Right cardiac atrium (tissue), 5 donors: ENCODE data around the gene ANAPC2. TPM values are rescaled to one million over a fixed set of nuclear protein-coding genes. Genes with fewer than 3 reads are reported as not detected.
A peak's percentile ranks its signal among the peaks of the same experiment; 100 is the strongest.

Source experiments
- ATAC-seq, 2 donors: fragments of 200-7000 bp; cut with Tn5 transposase; one replicate each; pipeline versions ENCODE4 v1.8.0 to v1.9.1; 2020; ENCODE audit warnings: moderate library complexity in 2 of 2, mild to moderate bottlenecking in 1 of 2
- DNase-seq, 3 donors: peaks; one replicate each; pipeline ENCODE4 v3.0.0-alpha.2; 2020
- H3K27ac ChIP-seq: one replicate; pipeline ENCODE4 v1.5.1; 2013; ENCODE audit warnings: mild to moderate bottlenecking, low read length, control low read depth, moderate library complexity
- H3K27me3 ChIP-seq: one replicate; pipeline ENCODE4 v1.6.1; 2013; ENCODE audit not compliant: control insufficient read depth, insufficient read depth
- H3K4me1 ChIP-seq: one replicate; pipeline ENCODE4 v1.6.1; 2013; ENCODE audit warnings: low read length; ENCODE audit not compliant: control insufficient read depth, insufficient read depth
- H3K4me3 ChIP-seq: one replicate; pipeline ENCODE4 v1.5.1; 2013; ENCODE audit warnings: low read length, control low read depth
- H3K9me3 ChIP-seq: one replicate; pipeline ENCODE4 v1.6.1; 2013; ENCODE audit warnings: low read length; ENCODE audit not compliant: control insufficient read depth
- WGBS: extraction: QIAGEN DNeasy Blood & Tissue Kit; methylation state at CpG from one replicate; pipeline ENCODE4 v1.1.7; 2013; 5-methylcytosine and 5-hydroxymethylcytosine counted together
- intact Hi-C, 4 donors: fragments of 100-400 bp; cut with DNase I; formaldehyde crosslinking; loops; one replicate each; pipeline versions ENCODE4 v1.11.0 to v1.14.0; 2022 to 2023
- polyA plus RNA-seq: library from polyadenylated mRNA; stranded (reverse); fragments of 200-250 nt; gene quantifications from one replicate; pipeline ENCODE4 v1.2.3, GENCODE V29; 2013
- total RNA-seq, 4 donors: library from RNA; stranded (reverse); fragmentation: NEBNext Ultra II Directional; extraction: Animal tissue kit (Norgen Biotek cat#: 25700); gene quantifications; one replicate each; pipeline ENCODE4 v1.2.1, GENCODE V29; 2021
- donor health status: healthy with polysubstance abuse.
- donor health status: DM: no; HTN: yes; CAD: no.
- donor health status: DM: no; HTN: no; CAD: no.
- donor health status: DM: no; HTN: yes; CAD: no; lungs with severe emphysema.
- donor health status: DM: yes; HTN: yes; CAD: no.

ANAPC2 gene
- total and polyA plus RNA-seq, 5 donors, result 26.6 to 45.7 (median 32.3) TPM

DNA sequence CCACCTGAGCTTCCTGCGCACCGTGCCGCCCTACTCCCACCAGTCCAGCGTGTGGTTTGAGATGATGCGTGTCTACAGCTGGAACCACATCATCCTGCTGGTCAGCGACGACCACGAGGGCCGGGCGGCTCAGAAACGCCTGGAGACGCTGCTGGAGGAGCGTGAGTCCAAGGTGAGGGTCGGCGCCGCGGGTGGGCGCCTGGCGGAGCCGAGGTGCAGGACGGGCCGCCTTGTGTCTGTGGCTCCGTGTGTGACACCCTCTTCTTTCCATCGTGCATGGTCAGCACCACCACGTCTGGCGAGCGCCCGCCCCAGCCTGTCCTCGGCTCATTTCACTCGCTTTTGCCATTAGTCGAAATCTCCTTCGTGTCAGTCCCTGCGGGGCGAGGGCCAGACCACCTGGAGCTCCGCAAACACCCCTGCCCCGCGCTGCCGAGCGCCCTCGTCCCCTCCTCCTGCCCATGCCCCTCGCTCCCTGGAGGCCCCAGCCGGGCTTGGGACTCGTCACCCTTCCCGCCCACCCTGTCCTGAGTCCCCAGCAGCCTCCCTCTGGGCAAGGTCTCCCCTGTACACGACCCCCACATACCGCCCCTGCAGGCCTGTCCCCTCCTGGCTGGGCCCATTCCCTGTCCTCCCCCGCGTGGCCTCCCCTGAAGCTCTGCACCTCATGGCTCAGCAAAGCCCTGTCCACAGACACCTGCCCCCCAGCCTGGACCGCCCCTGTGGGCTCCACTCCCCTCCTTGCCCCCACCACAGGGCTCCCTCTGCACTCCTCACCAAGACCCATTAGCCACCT, 42.4 kb downstream of the ANAPC2 start:
- peak; percentile 7 to 49 (median 34) for DNase-seq
- intact Hi-C loops, result no loop called here
- ATAC-seq, result peak in 1 of 2 donors; percentile 36

GRCh38 chr9:137143459-137143858, 44.9 kb downstream of the ANAPC2 start:
- Histone ChIP-seq H3K27me3 (no peaks in the 10 kb centered on the region), H3K9me3 (no peaks in the 10 kb centered on the region), H3K4me3 (no peak overlapping the region), H3K4me1 (no peaks in the 10 kb centered on the region), H3K27ac (no peak overlapping the region)
- ATAC-seq (no peak), DNase-seq (peak in 1 of 3 donors; percentile 9)
- WGBS, result 59% methylated on average over 4 of the region's 4 CpGs
- intact Hi-C loops, result no loop called here

More for the DNA sequence above, 42.4 kb downstream of the ANAPC2 start:
- Histone ChIP-seq H3K4me1 (no peaks in the 10 kb centered on the region), H3K4me3 (no peak overlapping the region), H3K27me3 (no peaks in the 10 kb centered on the region), H3K9me3 (no peaks in the 10 kb centered on the region), H3K27ac (no peak overlapping the region)
- 51% methylated on average over 48 of the region's 49 CpGs for WGBS

DNA sequence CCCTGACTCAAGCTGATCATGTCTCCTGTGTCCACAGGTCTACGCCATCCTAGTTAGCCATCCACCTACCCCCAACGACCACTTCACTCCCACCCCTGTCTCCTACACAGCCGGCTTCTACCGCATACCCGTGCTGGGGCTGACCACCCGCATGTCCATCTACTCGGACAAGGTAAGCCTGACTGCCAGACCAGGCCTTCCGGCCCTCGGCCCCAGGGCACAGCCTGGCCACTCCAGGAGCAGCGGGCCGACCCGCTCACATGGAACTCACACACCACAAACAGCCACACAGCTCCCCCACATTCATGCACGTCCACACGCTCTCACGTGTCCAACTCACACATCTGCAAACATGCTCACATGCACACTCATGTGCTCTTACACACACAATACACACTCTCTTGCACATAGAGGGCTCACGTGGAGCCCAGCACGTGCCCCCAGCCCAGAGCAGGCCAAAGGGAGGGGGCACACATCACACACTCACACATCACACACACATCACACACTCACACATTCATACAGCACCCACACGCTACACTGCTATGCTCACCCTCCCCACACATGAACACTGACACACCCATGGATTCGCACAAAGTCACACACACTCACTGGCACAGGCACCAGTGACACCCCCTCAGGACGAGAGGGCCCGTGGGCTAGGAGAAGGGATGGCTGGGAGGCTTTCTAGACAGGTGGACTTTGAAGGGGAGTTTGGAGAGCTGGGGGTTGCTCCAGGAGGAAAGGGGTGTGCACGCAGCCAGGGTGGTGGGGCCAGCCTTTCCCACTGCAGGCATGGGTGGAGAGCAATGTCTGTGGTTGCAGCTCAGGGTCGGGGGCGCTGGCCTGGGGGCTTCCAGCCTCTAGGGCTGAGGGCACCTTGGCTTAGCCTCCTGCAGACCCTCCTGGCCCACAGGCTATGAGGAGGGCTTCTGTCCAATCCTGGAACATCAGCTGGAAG, 46.1 kb downstream of the ANAPC2 start:
- no peak overlapping the region for H3K4me3 ChIP-seq
- no peaks in the 10 kb centered on the region for H3K9me3 ChIP-seq
- no peaks in the 10 kb centered on the region for H3K4me1 ChIP-seq
- WGBS, result 75% methylated on average over 24 of the region's 24 CpGs
- DNase-seq (peak in 2 of 3 donors; percentile 24 to 26), ATAC-seq (no peak)
- intact Hi-C loops, result no loop called here
- H3K27ac ChIP-seq, result no peak overlapping the region
- H3K27me3 ChIP-seq, result no peaks in the 10 kb centered on the region

DNA sequence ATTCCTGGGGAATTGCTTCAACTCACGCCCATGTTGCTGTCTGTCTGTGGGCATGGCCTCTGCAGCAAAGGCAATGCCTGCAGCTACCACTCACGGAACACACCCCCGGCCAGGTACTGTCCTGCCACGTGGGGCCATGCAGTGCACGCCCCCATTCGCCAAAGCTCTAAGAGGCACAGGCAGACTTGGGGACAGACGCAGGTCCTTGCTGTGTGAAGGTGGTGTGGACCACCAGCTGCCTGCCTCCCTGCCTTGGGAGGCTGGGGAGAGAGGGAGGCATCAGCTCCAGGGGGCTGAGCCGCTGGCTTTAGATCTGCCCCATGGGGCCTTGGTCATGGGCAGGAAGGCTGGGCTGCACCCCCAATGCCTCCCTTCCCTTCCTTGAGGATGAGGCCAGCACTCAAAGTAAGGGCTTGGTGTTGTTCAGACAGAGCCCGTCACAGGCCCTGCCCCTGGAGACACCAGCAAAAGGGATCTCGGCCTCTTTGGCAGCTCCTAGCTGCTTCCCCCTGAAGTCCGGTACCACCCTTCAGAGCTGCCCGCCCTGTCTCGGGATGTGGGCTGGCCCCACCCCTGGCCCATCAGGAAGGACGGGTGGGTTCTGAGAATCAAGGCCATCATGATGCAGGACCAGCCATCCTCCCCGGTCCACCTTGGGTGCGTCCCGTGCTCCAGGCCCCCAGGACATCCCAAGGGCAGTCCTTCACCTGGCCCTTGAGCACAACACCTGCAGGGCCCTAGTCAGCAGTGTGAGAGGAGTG, 47.1 kb downstream of the ANAPC2 start:
- DNase-seq (peak in 2 of 3 donors; percentile 22 to 25), ATAC-seq (no peak)
- Histone ChIP-seq H3K4me3 (no peak overlapping the region), H3K9me3 (no peaks in the 10 kb centered on the region), H3K4me1 (no peaks in the 10 kb centered on the region), H3K27me3 (no peaks in the 10 kb centered on the region), H3K27ac (no peak overlapping the region)
- intact Hi-C loops, result no loop called here
- WGBS, result 75% methylated on average over 17 of the region's 17 CpGs

GRCh38 chr9:137140151-137141012, 48.0 kb downstream of the ANAPC2 start:
- Histone ChIP-seq H3K27me3 (no peaks in the 10 kb centered on the region), H3K4me1 (no peaks in the 10 kb centered on the region), H3K9me3 (no peaks in the 10 kb centered on the region), H3K27ac (no peak overlapping the region), H3K4me3 (no peak overlapping the region)
- ATAC-seq (no peak), DNase-seq (peak in 2 of 3 donors; percentile 30 to 44)
- WGBS, result 58% methylated on average over 26 of the region's 26 CpGs
- intact Hi-C loops, result no loop called here

DNA sequence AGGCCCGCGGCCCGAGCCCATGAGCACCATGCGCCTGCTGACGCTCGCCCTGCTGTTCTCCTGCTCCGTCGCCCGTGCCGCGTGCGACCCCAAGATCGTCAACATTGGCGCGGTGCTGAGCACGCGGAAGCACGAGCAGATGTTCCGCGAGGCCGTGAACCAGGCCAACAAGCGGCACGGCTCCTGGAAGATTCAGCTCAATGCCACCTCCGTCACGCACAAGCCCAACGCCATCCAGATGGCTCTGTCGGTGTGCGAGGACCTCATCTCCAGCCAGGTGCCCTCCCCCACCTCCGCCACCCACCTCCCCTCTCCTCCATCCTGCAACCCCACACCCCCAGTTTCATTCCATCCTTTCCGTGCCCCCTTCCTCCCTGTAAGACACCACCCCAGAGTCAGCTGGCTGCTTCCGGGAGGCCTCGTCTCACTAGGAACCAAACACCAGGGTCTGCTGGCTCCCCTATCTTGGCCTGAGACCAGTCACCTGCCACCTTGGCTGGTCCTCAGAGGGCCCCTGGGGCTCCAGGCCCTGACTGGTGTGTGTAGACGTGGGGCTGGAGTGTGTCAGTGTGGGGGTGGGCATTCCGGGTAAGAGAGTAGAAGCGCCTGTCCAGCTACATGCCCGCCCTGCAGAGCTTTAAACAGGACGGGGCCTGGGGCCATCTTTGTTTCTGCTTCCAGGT, 48.8 kb downstream of the ANAPC2 start:
- peak in 1 of 3 donors; percentile 34 for DNase-seq
- 31% methylated on average over 37 of the region's 37 CpGs for WGBS
- Histone ChIP-seq H3K4me3 (no peak overlapping the region), H3K9me3 (no peaks in the 10 kb centered on the region), H3K27me3 (no peaks in the 10 kb centered on the region), H3K4me1 (no peaks in the 10 kb centered on the region), H3K27ac (no peak overlapping the region)
- ATAC-seq, result no peak
- intact Hi-C loops, result no loop called here

DNA sequence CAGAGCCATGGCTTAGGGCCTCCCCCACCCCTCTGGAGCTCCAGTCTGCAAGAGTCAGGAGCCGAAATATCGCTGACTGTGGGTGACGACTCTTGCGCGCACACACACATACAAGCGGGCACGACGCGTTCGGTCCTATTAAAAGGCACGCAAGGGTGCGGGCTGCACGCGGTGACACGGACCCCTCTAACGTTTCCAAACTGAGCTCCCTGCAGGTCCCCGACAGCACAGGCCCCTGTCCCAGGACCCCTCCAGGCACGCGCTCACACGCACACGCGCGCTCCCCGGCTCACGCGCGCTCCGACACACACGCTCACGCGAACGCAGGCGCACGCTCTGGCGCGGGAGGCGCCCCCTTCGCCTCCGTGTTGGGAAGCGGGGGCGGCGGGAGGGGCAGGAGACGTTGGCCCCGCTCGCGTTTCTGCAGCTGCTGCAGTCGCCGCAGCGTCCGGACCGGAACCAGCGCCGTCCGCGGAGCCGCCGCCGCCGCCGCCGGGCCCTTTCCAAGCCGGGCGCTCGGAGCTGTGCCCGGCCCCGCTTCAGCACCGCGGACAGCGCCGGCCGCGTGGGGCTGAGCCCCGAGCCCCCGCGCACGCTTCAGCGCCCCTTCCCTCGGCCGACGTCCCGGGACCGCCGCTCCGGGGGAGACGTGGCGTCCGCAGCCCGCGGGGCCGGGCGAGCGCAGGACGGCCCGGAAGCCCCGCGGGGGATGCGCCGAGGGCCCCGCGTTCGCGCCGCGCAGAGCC, 49.5 kb downstream of the ANAPC2 start, which contains the start of gene GRIN1:
Gene GRIN1 (plus strand): TSS at position 433 of the 746 bp plus-strand sequence. CDS start 333 bp downstream, outside the sequence.
- no peaks in the 10 kb centered on the region for H3K9me3 ChIP-seq
- no peaks in the 10 kb centered on the region for H3K27me3 ChIP-seq
- WGBS, result 5% methylated on average over 104 of the region's 104 CpGs
- H3K4me3 ChIP-seq, result no peak within 1 kb of the TSS
- H3K27ac ChIP-seq, result no peak within 1 kb of the TSS
- H3K4me1 ChIP-seq, result no peaks in the 10 kb centered on the region
- ATAC-seq (peak; percentile 65 to 66), DNase-seq (peak; percentile 49 to 82 (median 80))
- intact Hi-C loops, result no loop called here

GRCh38 chr9:137138058-137138721, 50.2 kb downstream of the ANAPC2 start:
- Histone ChIP-seq H3K27ac (no peak overlapping the region), H3K27me3 (no peaks in the 10 kb centered on the region), H3K4me3 (no peak overlapping the region), H3K9me3 (no peaks in the 10 kb centered on the region), H3K4me1 (no peaks in the 10 kb centered on the region)
- DNase-seq, result peak in 2 of 3 donors; percentile 34 to 43
- intact Hi-C loops, result no loop called here
- 6% methylated on average over 25 of the region's 25 CpGs for WGBS
- ATAC-seq, result no peak
